Activated T-helper 1 cell treated with anti-CD3 and anti-CD28 coated beads, Interleukin-12 subunit alpha, Interleukin-12 subunit beta, Interleukin-2, Interleukin-4 antibody, amounts not matched to agents 30 ng/mL and 10 ng/mL and 1 ng/mL, durations not matched to agents 14 hours and 24 hours and 36 hours (primary cell): ENCODE data around the gene TRRAP. TPM values are rescaled to one million over a fixed set of nuclear protein-coding genes. Genes with fewer than 3 reads are reported as not detected.

ENCODE experiments used
- DNase-seq: peaks from one replicate; pipeline ENCODE4 v3.0.0; 2021; ENCODE audit warnings: low spot score
- H3K27ac Mint-ChIP-seq: one replicate; pipeline ENCODE4 v1.8.0; 2021; ENCODE audit warnings: mild to moderate bottlenecking, mixed read lengths
- H3K27me3 Mint-ChIP-seq: one replicate; pipeline ENCODE4 v1.8.0; 2022; ENCODE audit warnings: mild to moderate bottlenecking, moderate library complexity, mixed read lengths; ENCODE audit not compliant: insufficient read depth
- H3K36me3 Mint-ChIP-seq: one replicate; pipeline ENCODE4 v1.8.0; 2021; ENCODE audit warnings: low read depth, mixed read lengths
- H3K4me1 Mint-ChIP-seq: one replicate; pipeline ENCODE4 v1.8.0; 2021; ENCODE audit warnings: low read depth, mixed read lengths
- H3K4me3 Mint-ChIP-seq: one replicate; pipeline ENCODE4 v1.8.0; 2021; ENCODE audit warnings: mild to moderate bottlenecking, moderate library complexity, mixed read lengths
- H3K9me3 Mint-ChIP-seq: one replicate; pipeline ENCODE4 v1.8.0; 2021; ENCODE audit warnings: mixed read lengths
- intact Hi-C: fragments of 100-400 bp; cut with micrococcal nuclease; formaldehyde crosslinking; loops from one replicate; pipeline ENCODE4 v1.15.1; 2024
- total RNA-seq: library from RNA; stranded (reverse); gene quantifications from 2 replicates; pipeline ENCODE4 v1.2.3, GENCODE V29; 2022

The TRRAP gene
- total RNA-seq, 1 donor from 2014 or later, result 66.9 TPM

DNA sequence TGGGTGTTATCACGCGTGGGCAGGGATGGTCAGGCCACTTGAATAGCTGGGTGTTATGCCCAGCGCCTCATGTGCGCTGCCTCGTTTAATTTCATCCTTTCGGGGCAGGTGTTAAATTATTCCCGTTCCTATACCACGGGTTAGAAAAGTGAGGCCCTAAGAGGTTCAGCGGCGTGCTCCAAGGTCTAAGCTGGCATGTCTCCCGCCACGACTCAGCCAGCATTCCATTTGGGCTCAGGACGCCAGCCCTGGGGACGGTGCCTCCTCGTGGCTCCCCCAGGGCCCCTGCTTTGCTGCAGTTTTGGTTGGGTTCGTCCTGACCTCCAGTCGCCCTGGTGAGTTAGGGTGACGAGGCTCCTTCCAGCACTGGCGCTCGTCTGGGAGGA, 124.5 kb downstream of the TRRAP start:
- Mint-ChIP-seq H3K9me3 (no peaks in the 10 kb centered on the region), H3K27ac (no peak overlapping the region), H3K36me3 (peaks cover 33% of the 10 kb centered on the region), H3K27me3 (no peaks in the 10 kb centered on the region), H3K4me3 (no peak overlapping the region), H3K4me1 (peaks cover 10% of the 10 kb centered on the region)
- intact Hi-C loops, result no loop called here
- no peak for DNase-seq

DNA sequence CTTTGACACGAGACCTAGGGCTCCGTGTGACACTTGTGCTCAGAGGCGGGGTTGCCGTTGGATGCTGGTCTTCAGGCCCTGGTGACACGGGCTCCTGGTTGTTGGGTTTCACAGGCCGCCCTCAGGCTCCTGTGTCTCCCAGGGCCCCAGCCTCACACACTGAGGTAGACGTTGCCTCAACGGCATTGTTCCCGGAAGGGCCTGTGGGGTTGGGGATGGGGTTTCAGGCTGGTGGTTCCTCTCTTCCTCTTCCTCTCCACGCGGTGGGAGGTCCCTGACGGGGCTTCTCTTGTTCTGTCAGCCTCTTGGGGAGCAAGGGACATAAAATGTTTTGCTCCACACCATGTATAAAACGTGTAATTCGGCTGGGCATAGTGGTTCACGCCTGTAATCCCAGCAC, 125.1 kb downstream of the TRRAP start:
- intact Hi-C loops, result no loop called here
- Mint-ChIP-seq H3K27ac (no peak overlapping the region), H3K4me3 (no peak overlapping the region), H3K27me3 (no peaks in the 10 kb centered on the region), H3K4me1 (peaks cover 10% of the 10 kb centered on the region), H3K36me3 (peaks cover 34% of the 10 kb centered on the region), H3K9me3 (no peaks in the 10 kb centered on the region)
- no peak for DNase-seq

DNA sequence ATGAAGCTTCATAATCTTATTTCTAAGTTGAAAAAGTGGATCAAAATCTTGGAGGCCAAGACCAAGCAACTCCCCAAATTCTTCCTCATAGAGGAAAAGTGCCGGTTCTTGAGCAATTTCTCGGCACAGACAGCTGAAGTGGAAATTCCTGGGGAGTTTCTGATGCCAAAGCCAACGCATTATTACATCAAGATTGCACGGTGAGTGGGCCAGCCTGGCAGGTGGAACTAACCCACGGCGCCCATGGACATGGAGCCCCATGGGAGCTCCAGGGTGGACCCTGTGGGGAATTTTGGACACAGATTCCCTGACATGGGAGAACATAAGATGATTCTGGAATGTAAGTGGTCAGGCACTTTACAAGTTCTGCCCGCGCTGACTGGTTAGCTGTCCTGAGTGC, 125.9 kb downstream of the TRRAP start:
- peaks cover 10% of the 10 kb centered on the region for H3K4me1 Mint-ChIP-seq
- no peaks in the 10 kb centered on the region for H3K27me3 Mint-ChIP-seq
- H3K9me3 Mint-ChIP-seq, result no peaks in the 10 kb centered on the region
- H3K27ac Mint-ChIP-seq, result no peak overlapping the region
- intact Hi-C loops, result no loop called here
- H3K4me3 Mint-ChIP-seq, result no peak overlapping the region
- H3K36me3 Mint-ChIP-seq, result peaks cover 31% of the 10 kb centered on the region
- no peak for DNase-seq

DNA sequence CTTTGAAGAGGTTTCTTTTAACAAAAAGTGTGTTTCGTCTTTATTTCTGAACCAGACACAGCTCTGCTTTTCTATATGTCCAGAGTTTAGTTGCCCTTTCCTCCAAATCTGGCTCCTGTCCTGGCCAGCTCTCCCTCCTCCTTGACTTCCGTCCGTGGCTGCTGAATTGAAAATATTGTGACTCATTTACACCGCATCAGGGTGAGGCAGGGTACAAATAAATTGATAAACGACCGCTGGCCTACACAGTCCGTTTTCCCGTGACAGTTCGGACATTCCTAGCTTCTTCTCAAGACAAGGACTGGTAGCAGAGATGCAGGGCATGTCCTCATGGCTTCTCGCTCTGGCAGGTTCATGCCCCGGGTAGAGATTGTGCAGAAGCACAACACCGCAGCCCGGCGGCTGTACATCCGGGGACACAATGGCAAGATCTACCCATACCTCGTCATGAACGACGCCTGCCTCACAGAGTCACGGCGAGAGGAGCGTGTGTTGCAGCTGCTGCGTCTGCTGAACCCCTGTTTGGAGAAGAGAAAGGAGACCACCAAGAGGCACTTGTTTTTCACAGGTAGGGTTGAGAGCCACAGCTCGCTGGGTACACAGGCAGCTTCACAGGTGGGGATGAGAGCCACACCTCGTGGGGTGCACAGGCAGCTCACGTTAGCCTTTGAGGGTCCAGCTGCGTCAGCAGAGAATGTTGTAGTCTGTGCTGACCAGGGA, 126.6 kb downstream of the TRRAP start:
- no peak for DNase-seq
- Mint-ChIP-seq H3K9me3 (no peaks in the 10 kb centered on the region), H3K36me3 (peaks cover 31% of the 10 kb centered on the region), H3K27me3 (no peaks in the 10 kb centered on the region), H3K27ac (no peak overlapping the region), H3K4me3 (no peak overlapping the region), H3K4me1 (peaks cover 10% of the 10 kb centered on the region)
- intact Hi-C loops, result no loop called here

DNA sequence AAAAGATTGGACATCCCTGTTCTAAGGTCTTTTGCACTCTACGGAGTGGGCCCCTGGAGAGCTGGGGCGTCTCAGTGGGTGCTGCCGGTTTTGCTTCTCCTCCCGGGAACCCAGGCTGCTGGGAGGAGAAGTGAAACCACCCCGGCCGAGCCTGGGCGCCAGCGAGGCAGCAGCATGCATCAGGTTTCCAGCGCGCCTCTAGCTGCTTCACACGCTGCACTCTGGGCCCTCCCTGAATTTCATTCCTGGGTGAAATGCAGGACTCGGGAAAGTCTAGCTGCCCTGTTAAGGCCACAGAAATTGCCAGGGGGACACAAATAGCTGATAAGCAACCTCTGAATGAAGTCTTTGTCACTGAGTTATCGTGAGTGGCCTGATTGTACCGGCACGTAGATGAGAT, 127.4 kb downstream of the TRRAP start:
- Mint-ChIP-seq H3K27me3 (no peaks in the 10 kb centered on the region), H3K9me3 (no peaks in the 10 kb centered on the region), H3K36me3 (peaks cover 37% of the 10 kb centered on the region), H3K4me1 (peaks cover 10% of the 10 kb centered on the region), H3K27ac (no peak overlapping the region), H3K4me3 (no peak overlapping the region)
- DNase-seq, result no peak
- intact Hi-C loops, result no loop called here

DNA sequence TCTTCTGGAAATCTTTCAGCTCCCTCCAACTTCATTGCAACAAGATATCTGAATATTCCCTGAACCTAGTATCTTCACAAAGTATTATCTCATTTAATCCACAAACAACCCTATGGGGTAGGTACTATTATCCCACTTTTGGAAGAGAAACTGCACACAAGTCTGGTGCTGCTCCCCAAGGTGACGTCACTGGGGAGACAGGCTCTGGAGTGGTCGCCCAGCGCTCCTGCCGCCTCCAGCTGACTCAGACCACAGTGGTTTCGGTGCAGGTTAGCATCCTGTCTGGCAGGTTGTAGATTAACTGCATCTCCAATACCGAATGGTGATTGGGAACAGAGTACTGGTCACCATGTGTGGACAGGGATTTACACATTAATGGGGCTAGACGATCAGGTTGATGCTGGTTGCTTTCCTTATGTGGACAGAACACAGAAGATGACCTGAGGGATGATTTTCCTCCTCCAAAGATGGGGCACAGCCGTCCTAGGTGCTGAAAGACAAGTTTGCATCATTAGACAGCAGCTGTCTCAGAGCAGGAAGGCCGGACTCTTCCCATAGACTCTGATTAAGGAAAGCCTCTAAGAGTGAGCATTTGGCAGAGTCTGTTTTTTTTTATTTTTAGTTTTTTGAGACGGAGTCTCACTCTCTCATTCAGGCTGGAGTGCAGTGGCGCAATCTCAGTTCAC, 128.6 kb downstream of the TRRAP start:
- Mint-ChIP-seq H3K27me3 (no peaks in the 10 kb centered on the region), H3K27ac (no peak overlapping the region), H3K9me3 (no peaks in the 10 kb centered on the region), H3K4me1 (peaks cover 7% of the 10 kb centered on the region), H3K4me3 (no peak overlapping the region), H3K36me3 (peaks cover 30% of the 10 kb centered on the region)
- intact Hi-C loops, result no loop called here
- no peak for DNase-seq

DNA sequence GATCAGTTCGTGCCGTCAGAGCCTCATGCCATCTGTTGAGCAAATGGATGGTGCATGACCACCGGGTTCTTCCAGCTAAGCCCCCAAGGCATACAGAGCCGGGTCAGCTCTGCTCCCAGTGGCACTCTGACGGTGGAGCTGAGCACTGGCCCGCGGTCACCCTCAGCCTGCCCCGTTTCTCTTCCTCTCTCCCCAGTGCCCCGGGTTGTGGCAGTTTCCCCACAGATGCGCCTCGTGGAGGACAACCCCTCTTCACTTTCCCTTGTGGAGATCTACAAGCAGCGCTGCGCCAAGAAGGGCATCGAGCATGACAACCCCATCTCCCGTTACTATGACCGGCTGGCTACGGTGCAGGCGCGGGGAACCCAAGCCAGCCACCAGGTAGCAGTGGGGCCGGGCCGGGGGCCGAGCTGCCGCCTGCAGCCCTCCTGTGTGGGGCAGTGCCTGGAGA, 129.9 kb downstream of the TRRAP start:
- H3K27me3 Mint-ChIP-seq, result no peaks in the 10 kb centered on the region
- peaks cover 32% of the 10 kb centered on the region for H3K36me3 Mint-ChIP-seq
- intact Hi-C loops, result no loop called here
- H3K4me1 Mint-ChIP-seq, result no peaks in the 10 kb centered on the region
- no peak overlapping the region for H3K27ac Mint-ChIP-seq
- no peak for DNase-seq
- no peaks in the 10 kb centered on the region for H3K9me3 Mint-ChIP-seq
- H3K4me3 Mint-ChIP-seq, result no peak overlapping the region

DNA sequence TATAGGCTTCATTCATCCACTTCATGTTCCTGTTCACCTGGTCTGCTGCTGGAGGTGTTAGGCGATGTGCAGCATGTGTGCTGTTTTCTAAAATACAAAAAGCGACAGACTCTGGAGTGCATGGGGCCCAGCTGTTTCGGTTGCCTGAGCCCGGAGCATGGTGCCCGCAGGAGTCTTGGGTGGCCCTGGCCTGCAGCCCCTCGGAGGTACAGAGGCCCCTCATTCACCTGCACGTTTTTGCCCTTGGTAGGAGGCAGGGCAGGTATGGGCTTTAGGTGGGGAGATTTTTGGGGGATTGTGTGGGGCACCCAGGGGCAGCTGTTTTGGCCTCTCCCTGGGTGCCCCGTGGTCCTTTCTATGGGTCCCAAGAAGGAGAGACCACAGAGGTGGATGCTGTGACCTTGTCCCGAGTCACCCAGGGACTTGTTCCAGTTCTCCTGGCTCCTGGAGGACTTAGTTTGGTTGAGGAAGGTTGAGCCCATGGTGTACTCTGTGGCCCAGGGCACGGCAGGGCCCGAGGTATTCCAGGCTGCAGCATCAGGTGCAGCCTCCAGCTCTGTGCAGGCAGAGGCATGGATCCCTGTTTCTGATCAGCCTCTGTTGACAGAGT, 130.7 kb downstream of the TRRAP start:
- Mint-ChIP-seq H3K4me1 (no peaks in the 10 kb centered on the region), H3K36me3 (peaks cover 33% of the 10 kb centered on the region), H3K27me3 (no peaks in the 10 kb centered on the region), H3K9me3 (no peaks in the 10 kb centered on the region), H3K4me3 (no peak overlapping the region), H3K27ac (no peak overlapping the region)
- intact Hi-C loops, result no loop called here
- no peak for DNase-seq

DNA sequence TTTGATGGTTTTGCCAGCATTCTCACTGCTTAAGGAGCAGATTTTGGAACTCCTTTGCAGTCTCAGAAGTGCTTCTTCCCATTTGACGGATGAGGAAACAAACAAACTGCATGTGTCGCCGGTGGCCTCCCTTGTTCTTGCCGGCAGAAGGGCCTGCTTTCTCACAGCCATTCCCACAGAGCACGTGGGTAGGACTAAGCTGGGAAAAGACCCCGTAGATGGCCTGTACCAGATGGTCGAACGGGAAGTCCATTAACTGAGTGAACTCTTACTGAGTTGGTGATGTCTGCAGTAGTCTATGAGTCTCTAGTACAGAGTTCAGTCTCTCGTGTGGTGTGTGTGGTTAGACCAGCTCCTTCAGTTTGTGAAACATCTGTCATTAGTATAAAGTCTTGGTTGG, 131.9 kb downstream of the TRRAP start:
- Mint-ChIP-seq H3K36me3 (peaks cover 36% of the 10 kb centered on the region), H3K9me3 (no peaks in the 10 kb centered on the region)
- no peak for DNase-seq

DNA sequence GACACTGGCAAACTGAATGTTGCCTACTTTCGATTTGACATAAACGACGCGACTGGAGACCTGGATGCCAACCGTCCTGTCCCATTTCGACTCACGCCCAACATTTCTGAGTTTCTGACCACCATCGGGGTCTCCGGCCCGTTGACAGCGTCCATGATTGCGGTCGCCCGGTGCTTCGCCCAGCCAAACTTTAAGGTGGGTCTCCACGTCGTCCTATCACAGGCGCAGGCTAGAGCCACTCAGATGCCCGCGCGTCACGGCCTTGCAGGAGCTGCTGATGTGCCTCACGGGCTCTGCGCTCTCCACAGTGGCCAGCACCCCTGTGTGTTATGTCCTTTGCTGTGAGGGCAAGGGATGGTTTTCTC, 133.0 kb downstream of the TRRAP start:
- H3K4me3 Mint-ChIP-seq, result no peak overlapping the region
- no peaks in the 10 kb centered on the region for H3K27me3 Mint-ChIP-seq
- H3K4me1 Mint-ChIP-seq, result peaks cover 3% of the 10 kb centered on the region
- intact Hi-C loops, result no loop called here
- H3K27ac Mint-ChIP-seq, result no peak overlapping the region
- H3K9me3 Mint-ChIP-seq, result no peaks in the 10 kb centered on the region
- H3K36me3 Mint-ChIP-seq, result peaks cover 44% of the 10 kb centered on the region
- DNase-seq, result no peak

More for the DNA sequence above, 131.9 kb downstream of the TRRAP start:
- H3K4me3 Mint-ChIP-seq, result no peak overlapping the region
- H3K27ac Mint-ChIP-seq, result no peak overlapping the region
- no peaks in the 10 kb centered on the region for H3K4me1 Mint-ChIP-seq
- intact Hi-C loops, result no loop called here
- no peaks in the 10 kb centered on the region for H3K27me3 Mint-ChIP-seq

DNA sequence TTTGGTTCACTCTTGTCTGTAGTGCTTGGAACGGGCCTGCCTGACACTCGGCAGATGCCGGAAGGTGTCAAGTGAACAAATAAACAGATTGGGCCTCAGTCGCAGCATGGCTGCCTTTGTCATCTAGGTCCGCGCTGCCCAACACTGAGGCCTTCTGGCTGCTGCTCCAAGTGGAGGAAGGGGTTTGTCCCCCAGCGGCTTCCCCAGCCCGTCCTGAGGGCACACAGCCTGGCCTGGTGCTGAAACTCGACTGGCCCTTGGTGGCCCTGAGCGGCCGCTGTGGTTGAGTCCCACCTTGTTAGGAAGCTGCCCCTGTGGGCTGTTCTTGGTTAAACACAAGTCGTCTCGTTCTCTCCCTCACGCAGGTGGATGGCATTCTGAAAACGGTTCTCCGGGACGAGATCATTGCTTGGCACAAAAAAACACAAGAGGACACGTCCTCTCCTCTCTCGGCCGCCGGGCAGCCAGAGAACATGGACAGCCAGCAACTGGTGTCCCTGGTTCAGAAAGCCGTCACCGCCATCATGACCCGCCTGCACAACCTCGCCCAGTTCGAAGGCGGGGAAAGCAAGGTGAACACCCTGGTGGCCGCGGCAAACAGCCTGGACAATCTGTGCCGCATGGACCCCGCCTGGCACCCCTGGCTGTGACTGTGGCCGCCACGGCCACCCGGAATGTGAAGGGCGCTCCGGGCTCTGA, 133.5 kb downstream of the TRRAP start:
- H3K27me3 Mint-ChIP-seq, result no peaks in the 10 kb centered on the region
- H3K4me1 Mint-ChIP-seq, result peaks cover 5% of the 10 kb centered on the region
- no peak overlapping the region for H3K4me3 Mint-ChIP-seq
- intact Hi-C loops, result no loop called here
- H3K36me3 Mint-ChIP-seq, result peaks cover 46% of the 10 kb centered on the region
- no peak for DNase-seq
- H3K27ac Mint-ChIP-seq, result no peak overlapping the region
- H3K9me3 Mint-ChIP-seq, result no peaks in the 10 kb centered on the region

DNA sequence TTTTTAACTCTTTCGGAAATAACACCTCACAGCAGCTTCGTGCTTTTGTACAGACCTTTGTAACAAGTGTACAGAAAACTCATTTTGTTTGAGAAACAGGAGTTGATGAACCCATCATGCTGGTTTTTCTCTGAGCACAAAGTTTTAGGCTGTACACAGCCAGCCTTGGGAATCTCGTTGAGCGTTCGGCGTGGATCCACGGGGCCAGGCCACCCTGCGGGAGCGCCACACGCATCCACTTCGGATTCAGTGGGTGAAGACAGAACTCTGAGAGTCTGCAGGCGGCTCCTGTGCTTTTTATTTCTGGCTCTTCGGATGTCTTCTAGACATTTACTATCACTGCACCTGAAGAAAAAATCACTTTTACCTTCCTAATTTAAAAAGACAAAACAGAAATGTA, 134.4 kb downstream of the TRRAP start:
- intact Hi-C loops, result no loop called here
- no peak overlapping the region for H3K4me3 Mint-ChIP-seq
- peaks cover 5% of the 10 kb centered on the region for H3K4me1 Mint-ChIP-seq

More for the DNA sequence above, 134.4 kb downstream of the TRRAP start:
- no peak for DNase-seq
- H3K9me3 Mint-ChIP-seq, result no peaks in the 10 kb centered on the region
- H3K27ac Mint-ChIP-seq, result no peak overlapping the region
- no peaks in the 10 kb centered on the region for H3K27me3 Mint-ChIP-seq
- H3K36me3 Mint-ChIP-seq, result peaks cover 44% of the 10 kb centered on the region
